SK-N-SH treated with all-trans-retinoic acid at 6 μM for 48 hours (cell line): ENCODE measurements around the gene VPS26B.

Experiments used
- ATAC-seq: fragments of 200-7000 bp; cut with Tn5 transposase; 3 replicates; pipeline ENCODE4 v1.9.1; 2020; ENCODE audit warnings: mild to moderate bottlenecking, moderate library complexity
- ARNTL ChIP-seq: fragments of 450-650 bp; formaldehyde crosslinking; IDR thresholded peaks from 2 replicates; pipeline ENCODE4 v1.5.0; 2020; ENCODE audit warnings: low read depth, mild to moderate bottlenecking, moderate library complexity, borderline replicate concordance
- BACH2 ChIP-seq: fragments of 250-450 bp; sonication (Bioruptor Pico); IDR thresholded peaks from 2 replicates; pipeline ENCODE4 v1.9.0; 2021; ENCODE audit warnings: mild to moderate bottlenecking, borderline replicate concordance
- CSDC2 ChIP-seq: fragments of 250-450 bp; sonication (Bioruptor Pico); IDR thresholded peaks from 2 replicates; pipeline ENCODE4 v1.5.0; 2020; ENCODE audit warnings: mild to moderate bottlenecking, moderate library complexity
- ESRRG ChIP-seq: fragments of 250-450 bp; sonication (Bioruptor Pico); IDR thresholded peaks from 2 replicates; pipeline ENCODE4 v1.6.1; 2021; ENCODE audit warnings: mild to moderate bottlenecking
- GLIS3 ChIP-seq: fragments of 250-450 bp; sonication (Bioruptor Pico); IDR thresholded peaks from 2 replicates; pipeline ENCODE4 v1.5.0; 2020; ENCODE audit warnings: mild to moderate bottlenecking, moderate library complexity
- ISL1 ChIP-seq: fragments of 250-450 bp; sonication (Bioruptor Pico); IDR thresholded peaks from 2 replicates; pipeline ENCODE4 v2.1.2; 2022; ENCODE audit warnings: mild to moderate bottlenecking, moderate library complexity
- OSR1 ChIP-seq: fragments of 250-450 bp; sonication (Bioruptor Pico); IDR thresholded peaks from 2 replicates; pipeline ENCODE4 v1.8.0; 2022; ENCODE audit warnings: moderate library complexity, mild to moderate bottlenecking, inconsistent platforms
- PATZ1 ChIP-seq: fragments of 250-450 bp; sonication (Bioruptor Pico); IDR thresholded peaks from 2 replicates; pipeline ENCODE4 v1.8.0; 2020; ENCODE audit warnings: mild to moderate bottlenecking, moderate library complexity, borderline replicate concordance
- PPARA ChIP-seq: fragments of 250-450 bp; sonication (Bioruptor Pico); IDR thresholded peaks from 2 replicates; pipeline ENCODE4 v1.5.0; 2020; ENCODE audit warnings: mild to moderate bottlenecking, borderline replicate concordance
- SNAI2 ChIP-seq: fragments of 250-450 bp; sonication (Bioruptor Pico); IDR thresholded peaks from 2 replicates; pipeline ENCODE4 v1.5.0; 2020; ENCODE audit warnings: mild to moderate bottlenecking, moderate library complexity
- TCF4 ChIP-seq: fragments of 250-450 bp; sonication (Bioruptor Pico); IDR thresholded peaks from 2 replicates; pipeline ENCODE4 v1.8.0; 2021; ENCODE audit warnings: mild to moderate bottlenecking, moderate library complexity, borderline replicate concordance
- TOX ChIP-seq: fragments of 250-450 bp; sonication (Bioruptor Pico); IDR thresholded peaks from 2 replicates; pipeline ENCODE4 v1.8.0; 2021; ENCODE audit warnings: mild to moderate bottlenecking, moderate library complexity, borderline replicate concordance
- TSHZ2 ChIP-seq: fragments of 250-450 bp; sonication (Bioruptor Pico); IDR thresholded peaks from 2 replicates; pipeline ENCODE4 v1.5.0; 2020; ENCODE audit warnings: mild to moderate bottlenecking, moderate library complexity
- ZC3H10 ChIP-seq: fragments of 250-450 bp; sonication (Bioruptor Pico); IDR thresholded peaks from 2 replicates; pipeline ENCODE4 v1.5.1; 2021; ENCODE audit warnings: mild to moderate bottlenecking, moderate library complexity
- ZFP30 ChIP-seq: fragments of 450-650 bp; formaldehyde crosslinking; IDR thresholded peaks from 2 replicates; pipeline ENCODE4 v1.5.0; 2022; ENCODE audit warnings: mild to moderate bottlenecking, moderate library complexity
- ZNF8 ChIP-seq: fragments of 450-650 bp; formaldehyde crosslinking; IDR thresholded peaks from 2 replicates; pipeline ENCODE4 v1.5.0; 2020; ENCODE audit warnings: mild to moderate bottlenecking, moderate library complexity
- TF ChIP-seq, protein P1 (sequence below): fragments of 250-450 bp; sonication (Bioruptor Pico); IDR thresholded peaks from 2 replicates; pipeline ENCODE4 v1.8.0; 2021; ENCODE audit warnings: low read depth, mild to moderate bottlenecking, moderate library complexity, borderline replicate concordance
- TF ChIP-seq, protein P2 (sequence below): fragments of 250-450 bp; sonication (Bioruptor Pico); IDR thresholded peaks from 2 replicates; pipeline ENCODE4 v1.5.1; 2021; ENCODE audit warnings: mild to moderate bottlenecking, moderate library complexity
- TF ChIP-seq, protein P3 (sequence below): fragments of 250-450 bp; sonication (Bioruptor Pico); IDR thresholded peaks from 2 replicates; pipeline ENCODE4 v1.5.1; 2020; ENCODE audit warnings: low read depth, mild to moderate bottlenecking, moderate library complexity

Gene VPS26B

DNA sequence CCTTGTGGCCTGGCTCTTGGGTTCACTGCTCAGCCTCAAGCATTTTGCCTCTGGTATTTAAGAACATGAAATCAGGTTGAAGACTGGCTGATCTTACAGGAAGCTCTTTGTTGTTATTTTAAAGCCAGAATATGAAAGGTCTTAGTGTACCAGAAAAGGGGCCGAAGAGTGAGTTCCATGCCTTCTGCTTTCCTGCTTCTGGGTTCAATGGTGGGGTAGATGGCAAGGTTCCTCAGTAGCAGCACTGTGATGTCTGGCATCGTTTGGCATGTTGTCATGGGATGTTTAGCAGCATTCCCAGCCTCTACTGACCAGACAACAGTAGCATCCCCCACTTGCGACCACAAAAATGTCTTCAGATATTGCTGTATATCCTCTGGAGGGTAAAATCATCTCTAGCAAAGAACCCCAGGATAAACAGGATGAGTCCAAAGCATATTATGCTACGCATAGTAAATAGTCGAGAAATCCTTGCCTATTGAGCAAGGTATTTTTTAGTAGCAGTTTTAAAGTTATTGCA, 2.4 kb downstream of the VPS26B start:
- no peak for ATAC-seq
- TF ChIP-seq GLIS3 (CRISPR knock-in tag) (no peak), ARNTL (CRISPR knock-in tag) (no peak), ZNF8 (no peak), PPARA (no peak), OSR1 (CRISPR knock-in tag) (no peak)
- TF ChIP-seq, protein P1, sequence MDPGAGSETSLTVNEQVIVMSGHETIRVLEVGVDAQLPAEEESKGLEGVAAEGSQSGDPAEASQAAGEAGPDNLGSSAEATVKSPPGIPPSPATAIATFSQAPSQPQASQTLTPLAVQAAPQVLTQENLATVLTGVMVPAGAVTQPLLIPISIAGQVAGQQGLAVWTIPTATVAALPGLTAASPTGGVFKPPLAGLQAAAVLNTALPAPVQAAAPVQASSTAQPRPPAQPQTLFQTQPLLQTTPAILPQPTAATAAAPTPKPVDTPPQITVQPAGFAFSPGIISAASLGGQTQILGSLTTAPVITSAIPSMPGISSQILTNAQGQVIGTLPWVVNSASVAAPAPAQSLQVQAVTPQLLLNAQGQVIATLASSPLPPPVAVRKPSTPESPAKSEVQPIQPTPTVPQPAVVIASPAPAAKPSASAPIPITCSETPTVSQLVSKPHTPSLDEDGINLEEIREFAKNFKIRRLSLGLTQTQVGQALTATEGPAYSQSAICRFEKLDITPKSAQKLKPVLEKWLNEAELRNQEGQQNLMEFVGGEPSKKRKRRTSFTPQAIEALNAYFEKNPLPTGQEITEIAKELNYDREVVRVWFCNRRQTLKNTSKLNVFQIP (CRISPR knock-in tag): no peak

DNA sequence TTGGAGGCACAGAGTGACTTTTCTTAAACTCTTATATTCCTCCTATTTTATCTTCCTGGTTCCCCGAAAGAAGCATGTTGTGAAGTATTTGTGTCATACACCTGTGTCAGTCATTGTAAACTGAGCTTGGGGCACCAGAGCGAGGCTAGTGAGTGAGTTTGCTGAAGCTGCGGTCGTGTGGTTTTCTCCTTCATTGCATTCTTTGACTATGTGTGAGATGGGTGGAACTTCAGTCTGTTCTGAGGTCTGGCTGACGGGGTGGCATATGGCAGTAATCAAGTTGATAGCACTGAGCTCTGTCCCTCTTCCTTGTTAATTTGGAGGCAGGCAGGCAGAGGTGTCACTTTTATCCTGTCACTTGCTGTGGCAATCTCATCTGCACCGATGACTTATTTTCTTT, 4.2 kb downstream of the VPS26B start:
- TF ChIP-seq ZFP30 (CRISPR knock-in tag) (no peak), ARNTL (CRISPR knock-in tag) (no peak), PPARA (no peak), ZNF8 (no peak), BACH2 (CRISPR knock-in tag) (no peak), ISL1 (CRISPR knock-in tag) (no peak), CSDC2 (CRISPR knock-in tag) (no peak), PATZ1 (no peak), TOX (CRISPR knock-in tag) (no peak), SNAI2 (CRISPR knock-in tag) (no peak), TSHZ2 (no peak), OSR1 (CRISPR knock-in tag) (no peak), TCF4 (CRISPR knock-in tag) (no peak), ZC3H10 (CRISPR knock-in tag) (no peak)
- TF ChIP-seq, protein P1 (CRISPR knock-in tag): no peak
- TF ChIP-seq, protein P2, sequence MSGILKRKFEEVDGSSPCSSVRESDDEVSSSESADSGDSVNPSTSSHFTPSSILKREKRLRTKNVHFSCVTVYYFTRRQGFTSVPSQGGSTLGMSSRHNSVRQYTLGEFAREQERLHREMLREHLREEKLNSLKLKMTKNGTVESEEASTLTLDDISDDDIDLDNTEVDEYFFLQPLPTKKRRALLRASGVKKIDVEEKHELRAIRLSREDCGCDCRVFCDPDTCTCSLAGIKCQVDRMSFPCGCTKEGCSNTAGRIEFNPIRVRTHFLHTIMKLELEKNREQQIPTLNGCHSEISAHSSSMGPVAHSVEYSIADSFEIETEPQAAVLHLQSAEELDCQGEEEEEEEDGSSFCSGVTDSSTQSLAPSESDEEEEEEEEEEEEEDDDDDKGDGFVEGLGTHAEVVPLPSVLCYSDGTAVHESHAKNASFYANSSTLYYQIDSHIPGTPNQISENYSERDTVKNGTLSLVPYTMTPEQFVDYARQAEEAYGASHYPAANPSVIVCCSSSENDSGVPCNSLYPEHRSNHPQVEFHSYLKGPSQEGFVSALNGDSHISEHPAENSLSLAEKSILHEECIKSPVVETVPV (CRISPR knock-in tag): no peak
- TF ChIP-seq, protein P3, sequence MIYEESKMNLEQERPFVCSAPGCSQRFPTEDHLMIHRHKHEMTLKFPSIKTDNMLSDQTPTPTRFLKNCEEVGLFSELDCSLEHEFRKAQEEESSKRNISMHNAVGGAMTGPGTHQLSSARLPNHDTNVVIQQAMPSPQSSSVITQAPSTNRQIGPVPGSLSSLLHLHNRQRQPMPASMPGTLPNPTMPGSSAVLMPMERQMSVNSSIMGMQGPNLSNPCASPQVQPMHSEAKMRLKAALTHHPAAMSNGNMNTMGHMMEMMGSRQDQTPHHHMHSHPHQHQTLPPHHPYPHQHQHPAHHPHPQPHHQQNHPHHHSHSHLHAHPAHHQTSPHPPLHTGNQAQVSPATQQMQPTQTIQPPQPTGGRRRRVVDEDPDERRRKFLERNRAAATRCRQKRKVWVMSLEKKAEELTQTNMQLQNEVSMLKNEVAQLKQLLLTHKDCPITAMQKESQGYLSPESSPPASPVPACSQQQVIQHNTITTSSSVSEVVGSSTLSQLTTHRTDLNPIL (CRISPR knock-in tag): no peak
- TF ChIP-seq, all 23 proteins: peak for 0
- ATAC-seq: no peak

GRCh38 chr11:134229126-134229790, 4.8 kb downstream of the VPS26B start:
- no peak for ATAC-seq
- TF ChIP-seq SNAI2 (CRISPR knock-in tag): no peak
- no peak for TF ChIP-seq GLIS3 (CRISPR knock-in tag)
- no peak for TF ChIP-seq ESRRG
- no peak for TF ChIP-seq BACH2 (CRISPR knock-in tag)
- TF ChIP-seq PATZ1: no peak
- TF ChIP-seq, protein P2 (CRISPR knock-in tag): no peak
- no peak for TF ChIP-seq TCF4 (CRISPR knock-in tag)
- TF ChIP-seq, protein P3 (CRISPR knock-in tag): no peak
